ENCODE measurements around the gene OPCML. TPM values are rescaled to one million over a fixed set of nuclear protein-coding genes. Genes with fewer than 3 reads are reported as not detected.

OPCML gene
- total RNA-seq, 1 experiment from 2014 or later: 0.94 TPM

- H3T11ph ChIP-seq (ENCODE audit: low read length): no peak overlapping the region
- no peak overlapping the region for H2BK12ac ChIP-seq (ENCODE audit: insufficient read length, low read depth, low read length)
- no peak overlapping the region for H3K9ac ChIP-seq (ENCODE audit: extremely low read depth, insufficient read length, low read length)
- H4K5ac ChIP-seq (ENCODE audit: insufficient read length, low read depth, low read length): no peak overlapping the region
- no peak overlapping the region for H3K56ac ChIP-seq (ENCODE audit: insufficient read length, low read depth, low read length)
- no peak overlapping the region for H3K4me2 ChIP-seq (ENCODE audit: insufficient read depth, insufficient read length, low read length)
- H3K79me1 ChIP-seq (ENCODE audit: insufficient read depth, low read depth, low read length, poor library complexity, severe bottlenecking): no peaks in the 10 kb centered on the region
- no peak for DNase-seq
- H3K27ac Mint-ChIP-seq: no peak overlapping the region
- no peaks in the 10 kb centered on the region for H3K27me3 Mint-ChIP-seq (ENCODE audit: low read depth)
- H3K4me1 ChIP-seq (ENCODE audit: insufficient read depth, low read length): no peaks in the 10 kb centered on the region
- H3K23ac ChIP-seq (ENCODE audit: insufficient read length, low read depth, low read length): no peak overlapping the region
- H3K18ac ChIP-seq (ENCODE audit: insufficient read length, low read depth, low read length): no peak overlapping the region
- no peak overlapping the region for H4K91ac ChIP-seq (ENCODE audit: insufficient read length, low read depth, low read length)
- H2BK15ac ChIP-seq (ENCODE audit: low read depth, low read length): no peak overlapping the region
- H3K27me3 ChIP-seq (ENCODE audit: insufficient read depth, low read length): no peaks in the 10 kb centered on the region
- peak overlapping the region; percentile 72 for H3K14ac ChIP-seq (ENCODE audit: insufficient read depth, low read length)
- no peaks in the 10 kb centered on the region for H3K9me3 ChIP-seq (ENCODE audit: control insufficient read depth, low read depth, low read length)
- no peaks in the 10 kb centered on the region for H3K79me2 ChIP-seq (ENCODE audit: insufficient read depth, low read length)
- H2AFZ ChIP-seq (ENCODE audit: low read length): no peak overlapping the region
- no peak overlapping the region for H3K4ac ChIP-seq (ENCODE audit: low read depth, low read length)
- H4K20me1 ChIP-seq (ENCODE audit: control insufficient read depth, insufficient read depth, insufficient read length): no peaks in the 10 kb centered on the region
- no peak overlapping the region for H2BK120ac ChIP-seq (ENCODE audit: low read depth, low read length, poor library complexity, severe bottlenecking)
- H3K4me3 Mint-ChIP-seq: no peak overlapping the region
- no peaks in the 10 kb centered on the region for H3K9me3 Mint-ChIP-seq
- TF ChIP-seq, protein P1, sequence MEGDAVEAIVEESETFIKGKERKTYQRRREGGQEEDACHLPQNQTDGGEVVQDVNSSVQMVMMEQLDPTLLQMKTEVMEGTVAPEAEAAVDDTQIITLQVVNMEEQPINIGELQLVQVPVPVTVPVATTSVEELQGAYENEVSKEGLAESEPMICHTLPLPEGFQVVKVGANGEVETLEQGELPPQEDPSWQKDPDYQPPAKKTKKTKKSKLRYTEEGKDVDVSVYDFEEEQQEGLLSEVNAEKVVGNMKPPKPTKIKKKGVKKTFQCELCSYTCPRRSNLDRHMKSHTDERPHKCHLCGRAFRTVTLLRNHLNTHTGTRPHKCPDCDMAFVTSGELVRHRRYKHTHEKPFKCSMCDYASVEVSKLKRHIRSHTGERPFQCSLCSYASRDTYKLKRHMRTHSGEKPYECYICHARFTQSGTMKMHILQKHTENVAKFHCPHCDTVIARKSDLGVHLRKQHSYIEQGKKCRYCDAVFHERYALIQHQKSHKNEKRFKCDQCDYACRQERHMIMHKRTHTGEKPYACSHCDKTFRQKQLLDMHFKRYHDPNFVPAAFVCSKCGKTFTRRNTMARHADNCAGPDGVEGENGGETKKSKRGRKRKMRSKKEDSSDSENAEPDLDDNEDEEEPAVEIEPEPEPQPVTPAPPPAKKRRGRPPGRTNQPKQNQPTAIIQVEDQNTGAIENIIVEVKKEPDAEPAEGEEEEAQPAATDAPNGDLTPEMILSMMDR (conservative IDR thresholded peaks at IDR 0.05): no peak
- H3K36me3 Mint-ChIP-seq (ENCODE audit: insufficient read depth in 1 of 3, low read depth in 3 of 3): no peaks in the 10 kb centered on the region
- H3K27ac ChIP-seq (ENCODE audit: insufficient read length, low read depth, low read length): no peak overlapping the region
- H2BK20ac ChIP-seq (ENCODE audit: low read depth, low read length, poor library complexity, severe bottlenecking): no peak overlapping the region
- no peak overlapping the region for H2AK5ac ChIP-seq (ENCODE audit: insufficient read length, low read length)
- H3K23me2 ChIP-seq (ENCODE audit: insufficient read length, low read depth, low read length, poor library complexity, severe bottlenecking): no peaks in the 10 kb centered on the region
- no CpG with 5 or more reads among the region's 4 CpGs for WGBS (ENCODE audit: extremely low coverage, insufficient read length, low lambda C conversion rate)
- H2BK5ac ChIP-seq (ENCODE audit: insufficient read length, low read length): no peak overlapping the region
- no peak overlapping the region for H4K8ac ChIP-seq (replicated peaks; ENCODE audit: insufficient read length, low read depth, low read length)
- peaks cover 9 to 10% of the 10 kb centered on the region in 2 experiments for H3K4me1 Mint-ChIP-seq
Measured at GRCh38 chr11:133386852-133387251, 145.4 kb downstream of the OPCML start.

Measured in H9 (cell line).